ENCODE data around the gene SMARCAL1. TPM values are rescaled to one million over a fixed set of nuclear protein-coding genes. Genes with fewer than 3 reads are reported as not detected.

The SMARCAL1 gene
- total RNA-seq, 2 donors from 2014 or later, result 29.1 to 35.1 TPM

GRCh38 chr2:216520112-216520511, 107.8 kb downstream of the SMARCAL1 start:
- Histone ChIP-seq H3K4me3 (ENCODE audit: low read length) (no peak overlapping the region), H3K4me1 (ENCODE audit: control insufficient read depth, insufficient read depth, low read length) (no peaks in the 10 kb centered on the region), H3K27ac (ENCODE audit: low read depth, low read length) (no peak overlapping the region), H3K36me3 (ENCODE audit: control insufficient read depth, insufficient read depth, low read length) (peaks cover 4% of the 10 kb centered on the region), H3K27me3 (ENCODE audit: control insufficient read depth, insufficient read depth, low read length, poor library complexity, severe bottlenecking) (no peaks in the 10 kb centered on the region), H3K9ac (ENCODE audit: extremely low read depth, low read length, poor library complexity, severe bottlenecking) (no peak overlapping the region), H3K9me3 (ENCODE audit: control insufficient read depth, low read length) (no peaks in the 10 kb centered on the region)
- no peak for DNase-seq
- H3K27ac Mint-ChIP-seq, result no peak overlapping the region
- H3K9me3 Mint-ChIP-seq, result peaks cover 2% of the 10 kb centered on the region
- no peaks in the 10 kb centered on the region for H3K27me3 Mint-ChIP-seq (ENCODE audit: insufficient read depth)
- no peak overlapping the region for H3K4me3 Mint-ChIP-seq
- TF ChIP-seq, protein P1, sequence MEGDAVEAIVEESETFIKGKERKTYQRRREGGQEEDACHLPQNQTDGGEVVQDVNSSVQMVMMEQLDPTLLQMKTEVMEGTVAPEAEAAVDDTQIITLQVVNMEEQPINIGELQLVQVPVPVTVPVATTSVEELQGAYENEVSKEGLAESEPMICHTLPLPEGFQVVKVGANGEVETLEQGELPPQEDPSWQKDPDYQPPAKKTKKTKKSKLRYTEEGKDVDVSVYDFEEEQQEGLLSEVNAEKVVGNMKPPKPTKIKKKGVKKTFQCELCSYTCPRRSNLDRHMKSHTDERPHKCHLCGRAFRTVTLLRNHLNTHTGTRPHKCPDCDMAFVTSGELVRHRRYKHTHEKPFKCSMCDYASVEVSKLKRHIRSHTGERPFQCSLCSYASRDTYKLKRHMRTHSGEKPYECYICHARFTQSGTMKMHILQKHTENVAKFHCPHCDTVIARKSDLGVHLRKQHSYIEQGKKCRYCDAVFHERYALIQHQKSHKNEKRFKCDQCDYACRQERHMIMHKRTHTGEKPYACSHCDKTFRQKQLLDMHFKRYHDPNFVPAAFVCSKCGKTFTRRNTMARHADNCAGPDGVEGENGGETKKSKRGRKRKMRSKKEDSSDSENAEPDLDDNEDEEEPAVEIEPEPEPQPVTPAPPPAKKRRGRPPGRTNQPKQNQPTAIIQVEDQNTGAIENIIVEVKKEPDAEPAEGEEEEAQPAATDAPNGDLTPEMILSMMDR (conservative IDR thresholded peaks at IDR 0.05), result no peak
- H3K36me3 Mint-ChIP-seq (ENCODE audit: low read depth), result no peaks in the 10 kb centered on the region
- WGBS, 2 experiments (ENCODE audit: insufficient coverage in 1 of 2, insufficient read length in 1 of 2), result 69 to 88% methylated on average over 2 to 4 of the region's 4 CpGs
- peaks cover 5% of the 10 kb centered on the region for H3K4me1 Mint-ChIP-seq

- Histone ChIP-seq H3K27me3 (ENCODE audit: control insufficient read depth, insufficient read depth, low read length, poor library complexity, severe bottlenecking) (no peaks in the 10 kb centered on the region), H3K4me3 (ENCODE audit: low read length) (no peak overlapping the region), H3K9ac (ENCODE audit: extremely low read depth, low read length, poor library complexity, severe bottlenecking) (no peak overlapping the region), H3K27ac (ENCODE audit: low read depth, low read length) (no peak overlapping the region), H3K4me1 (ENCODE audit: control insufficient read depth, insufficient read depth, low read length) (no peaks in the 10 kb centered on the region), H3K36me3 (ENCODE audit: control insufficient read depth, insufficient read depth, low read length) (peaks cover 4% of the 10 kb centered on the region), H3K9me3 (ENCODE audit: control insufficient read depth, low read length) (no peaks in the 10 kb centered on the region)
- TF ChIP-seq, protein P1 (conservative IDR thresholded peaks at IDR 0.05), result no peak
- H3K4me3 Mint-ChIP-seq, result no peak overlapping the region
- H3K9me3 Mint-ChIP-seq, result peaks cover 2% of the 10 kb centered on the region
- WGBS, 2 experiments (ENCODE audit: insufficient coverage in 1 of 2, insufficient read length in 1 of 2), result 100% methylated on average over 1 of the region's 1 CpG
- no peaks in the 10 kb centered on the region for H3K27me3 Mint-ChIP-seq (ENCODE audit: insufficient read depth)
- H3K4me1 Mint-ChIP-seq, result peaks cover 1% of the 10 kb centered on the region
- no peak overlapping the region for H3K27ac Mint-ChIP-seq
- DNase-seq, result no peak
- H3K36me3 Mint-ChIP-seq (ENCODE audit: low read depth), result no peaks in the 10 kb centered on the region
Observed at GRCh38 chr2:216522892-216523502, 110.7 kb downstream of the SMARCAL1 start.

DNA sequence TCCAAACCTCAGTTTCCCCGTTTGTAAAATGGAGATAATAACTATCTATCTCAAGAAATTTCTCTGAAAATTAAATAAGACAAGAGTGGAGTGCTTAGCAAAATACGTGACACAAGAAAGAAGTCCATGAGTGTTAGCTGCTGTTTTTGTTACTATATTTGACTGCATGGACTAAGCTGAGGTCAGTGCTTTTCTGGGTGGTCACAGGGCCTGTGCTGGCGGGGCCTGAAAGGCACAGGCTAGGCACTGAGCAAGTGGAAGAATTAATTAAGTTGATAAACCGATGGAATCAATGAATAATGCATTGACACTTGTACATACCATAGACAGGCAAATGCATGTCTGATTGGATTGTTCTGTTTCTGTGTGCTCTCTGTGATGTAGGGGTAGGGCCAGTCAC, 113.7 kb downstream of the SMARCAL1 start:
- Mint-ChIP-seq H3K4me3 (no peak overlapping the region), H3K27ac (no peak overlapping the region), H3K36me3 (ENCODE audit: low read depth) (no peaks in the 10 kb centered on the region), H3K9me3 (peaks cover 2% of the 10 kb centered on the region), H3K27me3 (ENCODE audit: insufficient read depth) (no peaks in the 10 kb centered on the region), H3K4me1 (no peaks in the 10 kb centered on the region)
- Histone ChIP-seq H3K4me1 (ENCODE audit: control insufficient read depth, insufficient read depth, low read length) (no peaks in the 10 kb centered on the region), H3K9ac (ENCODE audit: extremely low read depth, low read length, poor library complexity, severe bottlenecking) (no peak overlapping the region), H3K27me3 (ENCODE audit: control insufficient read depth, insufficient read depth, low read length, poor library complexity, severe bottlenecking) (no peaks in the 10 kb centered on the region), H3K9me3 (ENCODE audit: control insufficient read depth, low read length) (no peaks in the 10 kb centered on the region), H3K4me3 (ENCODE audit: low read length) (no peak overlapping the region), H3K27ac (ENCODE audit: low read depth, low read length) (no peak overlapping the region), H3K36me3 (ENCODE audit: control insufficient read depth, insufficient read depth, low read length) (no peaks in the 10 kb centered on the region)
- no peak for DNase-seq
- WGBS, 2 experiments (ENCODE audit: insufficient coverage in 1 of 2, insufficient read length in 1 of 2), result 80 to 90% methylated on average over 2 to 4 of the region's 4 CpGs
- TF ChIP-seq, protein P1 (conservative IDR thresholded peaks at IDR 0.05), result no peak

Measured in endodermal cell (in vitro differentiated cells).